H1 (cell line): ENCODE data around the gene SLC7A9. TPM values are rescaled to one million over a fixed set of nuclear protein-coding genes. Genes with fewer than 3 reads are reported as not detected.

Source experiments
- CTCF ChIA-PET: fragments of 300-600 bp; sonication (Branson Sonifier 250); formaldehyde crosslinking; loops from one replicate; lab custom pipeline; 2021; ENCODE audit not compliant: partially characterized antibody; lab: Charles Lee
- POLR2A ChIA-PET: fragments of 300-600 bp; sonication (Branson Sonifier 250); formaldehyde crosslinking; loops from one replicate; lab custom pipeline; 2021; ENCODE audit warnings: inconsistent platforms; ENCODE audit not compliant: partially characterized antibody; lab: Charles Lee
- DNase-seq, 2 experiments: peaks; one replicate each; pipeline versions ENCODE4 v3.0.0 to v3.0.0-alpha.2; 2010 to 2022; ENCODE audit warnings: low spot score in 2 of 2, low read depth in 1 of 2, mixed read lengths in 1 of 2
- FAIRE-seq: peaks from 2 replicates; lab custom pipeline; 2011; peaks lifted over from hg19 to GRCh38; lab: Jason Lieb, UNC
- H2AFZ ChIP-seq: 2 replicates; pipeline ENCODE4 v1.8.1; 2012; ENCODE audit warnings: low read length, inconsistent platforms
- H2AK5ac ChIP-seq: 2 replicates; pipeline ENCODE4 v1.6.1; 2013; ENCODE audit warnings: low read depth, low read length
- H2BK120ac ChIP-seq: replicated peaks from 2 replicates; pipeline ENCODE3; 2013; ENCODE audit warnings: low read depth, low read length, inconsistent platforms
- H2BK12ac ChIP-seq: 2 replicates; pipeline ENCODE4 v1.6.1; 2013; ENCODE audit warnings: low read depth, low read length
- H2BK15ac ChIP-seq: 2 replicates; pipeline ENCODE4 v1.6.1; 2013; ENCODE audit warnings: low read length
- H2BK20ac ChIP-seq: 2 replicates; pipeline ENCODE4 v1.6.1; 2013; ENCODE audit warnings: low read length
- H2BK5ac ChIP-seq: 2 replicates; pipeline ENCODE4 v1.6.1; 2013; ENCODE audit warnings: low read depth, low read length
- H3K14ac ChIP-seq: 2 replicates; pipeline ENCODE4 v1.6.1; 2013; ENCODE audit warnings: inconsistent platforms; ENCODE audit not compliant: insufficient read length
- H3K18ac ChIP-seq: 2 replicates; pipeline ENCODE4 v1.6.1; 2013; ENCODE audit warnings: low read length; ENCODE audit errors: extremely low read depth
- H3K23ac ChIP-seq: 2 replicates; pipeline ENCODE4 v1.6.1; 2013; ENCODE audit warnings: inconsistent platforms; ENCODE audit not compliant: insufficient read length
- H3K23me2 ChIP-seq: 2 replicates; pipeline ENCODE4 v1.6.1; 2013; ENCODE audit warnings: low read depth, low read length
- H3K27ac ChIP-seq: 2 replicates; pipeline ENCODE4 v1.6.1; 2011; ENCODE audit warnings: low read depth, low read length, inconsistent platforms
- H3K27me3 ChIP-seq, 4 experiments: replicated peaks in 1 of 4; 1 replicate in 1 of 4; 2 replicates in 3 of 4; pipeline versions ENCODE4 v1.6.1 to v1.8.1; 2011 to 2013; ENCODE audit warnings: low read length in 3 of 4, mild to moderate bottlenecking in 3 of 4, inconsistent platforms in 2 of 4, mixed read lengths in 2 of 4, moderate library complexity in 1 of 4; ENCODE audit not compliant: control insufficient read depth in 3 of 4, insufficient read depth in 3 of 4; ENCODE audit errors: extremely low read depth in 1 of 4
- H3K36me3 ChIP-seq, 4 experiments: 2 replicates each; pipeline versions ENCODE4 v1.6.1 to v1.8.1; 2011 to 2013; ENCODE audit warnings: mild to moderate bottlenecking in 4 of 4, low read length in 3 of 4, moderate library complexity in 2 of 4, control low read depth in 1 of 4, inconsistent platforms in 1 of 4; ENCODE audit not compliant: insufficient read depth in 4 of 4, control insufficient read depth in 2 of 4
- H3K4ac ChIP-seq: replicated peaks from 2 replicates; pipeline ENCODE3; 2013; ENCODE audit warnings: low read length, low read depth, mixed read lengths, inconsistent platforms; ENCODE audit not compliant: insufficient read length
- H3K4me1 ChIP-seq, 4 experiments: replicated peaks in 1 of 4; 1 replicate in 1 of 4; 2 replicates in 3 of 4; pipeline versions ENCODE4 v1.6.1 to v1.8.1; 2011 to 2013; ENCODE audit warnings: low read length in 3 of 4, inconsistent platforms in 2 of 4, mixed read lengths in 1 of 4; ENCODE audit not compliant: insufficient read depth in 4 of 4, control insufficient read depth in 3 of 4
- H3K4me2 ChIP-seq, 2 experiments: 2 replicates each; pipeline versions ENCODE4 v1.6.1 to v1.8.1; 2011 to 2013; ENCODE audit warnings: low read depth in 2 of 2, low read length in 2 of 2, control low read depth in 1 of 2, inconsistent platforms in 1 of 2, mild to moderate bottlenecking in 1 of 2; ENCODE audit not compliant: insufficient read depth in 1 of 2
- H3K4me3 ChIP-seq, 4 experiments: fragments of 200-600, 300-600 bp in 1 of 4; sonication (generic), shearing (Covaris generic), sonication (Bioruptor Twin) in 1 of 4; 2 replicates each; pipeline versions ENCODE4 v1.5.1 to v1.8.1; 2011 to 2016; ENCODE audit warnings: low read length in 4 of 4, low read depth in 3 of 4, control low read depth in 2 of 4, inconsistent platforms in 2 of 4, mild to moderate bottlenecking in 2 of 4, mixed read lengths in 1 of 4, moderate library complexity in 1 of 4; ENCODE audit not compliant: insufficient read depth in 2 of 4; ENCODE audit errors: extremely low read depth in 1 of 4
- H3K56ac ChIP-seq: replicated peaks from 2 replicates; pipeline ENCODE3; 2013; ENCODE audit warnings: low read depth, mild to moderate bottlenecking, mixed read lengths, low read length, inconsistent platforms; ENCODE audit not compliant: insufficient read length
- H3K79me1 ChIP-seq: 2 replicates; pipeline ENCODE4 v1.6.1; 2013; ENCODE audit warnings: low read depth, low read length, control low read depth
- H3K79me2 ChIP-seq, 2 experiments: 2 replicates each; pipeline versions ENCODE4 v1.6.1 to v1.8.1; 2012 to 2013; ENCODE audit warnings: low read length in 2 of 2, mild to moderate bottlenecking in 2 of 2, inconsistent platforms in 1 of 2; ENCODE audit not compliant: insufficient read depth in 2 of 2, control insufficient read depth in 1 of 2
- H3K9ac ChIP-seq, 4 experiments: replicated peaks in 1 of 4; 1 replicate in 1 of 4; 2 replicates in 3 of 4; pipeline versions ENCODE4 v1.6.1 to v1.8.1; 2011 to 2013; ENCODE audit warnings: low read depth in 3 of 4, low read length in 3 of 4, control low read depth in 2 of 4, mild to moderate bottlenecking in 2 of 4, moderate library complexity in 2 of 4, inconsistent platforms in 1 of 4; ENCODE audit errors: extremely low read depth in 1 of 4
- H3K9me3 ChIP-seq, 2 experiments: 2 replicates each; pipeline versions ENCODE4 v1.6.1 to v1.8.1; 2012 to 2013; ENCODE audit warnings: mild to moderate bottlenecking in 2 of 2, moderate library complexity in 2 of 2, control low read depth in 1 of 2, inconsistent platforms in 1 of 2, low read depth in 1 of 2, low read length in 1 of 2, mixed read lengths in 1 of 2; ENCODE audit not compliant: insufficient read depth in 2 of 2
- H4K20me1 ChIP-seq, 2 experiments: replicated peaks in 1 of 2; 2 replicates each; pipeline versions ENCODE3 to v1.8.1; 2011 to 2013; ENCODE audit warnings: inconsistent platforms in 2 of 2, low read length in 2 of 2, mild to moderate bottlenecking in 1 of 2; ENCODE audit not compliant: insufficient read depth in 2 of 2, control insufficient read depth in 1 of 2
- H4K5ac ChIP-seq: 2 replicates; pipeline ENCODE4 v1.6.1; 2013; ENCODE audit warnings: low read length, low read depth, mixed read lengths, inconsistent platforms; ENCODE audit not compliant: insufficient read length
- H4K8ac ChIP-seq: 2 replicates; pipeline ENCODE4 v1.8.0; 2013; ENCODE audit warnings: mild to moderate bottlenecking, moderate library complexity, low read length, inconsistent platforms; ENCODE audit not compliant: insufficient read depth; ENCODE audit errors: extremely low read depth
- H4K91ac ChIP-seq: replicated peaks from 2 replicates; pipeline ENCODE3; 2013; ENCODE audit warnings: low read length, mixed read lengths, inconsistent platforms; ENCODE audit not compliant: insufficient read length
- BCL11A ChIP-seq, 2 experiments: IDR thresholded peaks; one replicate each; pipeline ENCODE4 v1.6.1; 2011; ENCODE audit warnings: low read depth in 2 of 2, low read length in 2 of 2, mild to moderate bottlenecking in 2 of 2
- BRCA1 ChIP-seq: IDR thresholded peaks from 2 replicates; pipeline ENCODE4 v1.6.1; 2012; ENCODE audit warnings: low read depth, low read length, improper control_type of control experiment
- CBX8 ChIP-seq: fragments of 300-800, 300-1000 bp; sonication (generic); IDR thresholded peaks from 2 replicates; pipeline ENCODE4 v1.7.1; 2016; ENCODE audit warnings: low read depth, low read length, borderline replicate concordance
- CREB1 ChIP-seq: IDR thresholded peaks from 2 replicates; pipeline ENCODE4 v1.6.1; 2012; ENCODE audit warnings: inconsistent platforms
- CTBP2 ChIP-seq: IDR thresholded peaks from 2 replicates; pipeline ENCODE4 v1.7.0; 2011; ENCODE audit warnings: borderline replicate concordance, mild to moderate bottlenecking, moderate library complexity, mixed read lengths, low read length; ENCODE audit not compliant: insufficient read depth, insufficient read length
- GABPA ChIP-seq: IDR thresholded peaks from 2 replicates; pipeline ENCODE4 v1.6.1; 2011; ENCODE audit warnings: mild to moderate bottlenecking, low read length, moderate library complexity, borderline replicate concordance; ENCODE audit not compliant: insufficient read depth
- HDAC2 ChIP-seq, 2 experiments: fragments of 300-600 bp in 1 of 2; sonication (generic) in 1 of 2; IDR thresholded peaks; 2 replicates each; pipeline ENCODE4 v1.6.1; 2011 to 2012; ENCODE audit warnings: low read depth in 2 of 2, low read length in 2 of 2, mild to moderate bottlenecking in 2 of 2, moderate library complexity in 2 of 2, borderline replicate concordance in 1 of 2, inconsistent platforms in 1 of 2
- JUN ChIP-seq: IDR thresholded peaks from 2 replicates; pipeline ENCODE4 v1.6.1; 2011; ENCODE audit warnings: low read depth, mild to moderate bottlenecking, improper control_type of control experiment, low read length
- JUND ChIP-seq: IDR thresholded peaks from 2 replicates; pipeline ENCODE4 v1.6.1; 2011; ENCODE audit warnings: mild to moderate bottlenecking, improper control_type of control experiment, low read length
- KDM4A ChIP-seq: IDR thresholded peaks from one replicate; pipeline ENCODE4 v1.7.1; 2012; ENCODE audit warnings: low read depth, mild to moderate bottlenecking, moderate library complexity, low read length, inconsistent platforms; ENCODE audit not compliant: severe bottlenecking
- KDM5A ChIP-seq: fragments of 200-600 bp; IDR thresholded peaks from 2 replicates; pipeline ENCODE4 v1.7.1; 2012; ENCODE audit warnings: mild to moderate bottlenecking, low read length, inconsistent platforms, mixed read lengths
- PHF8 ChIP-seq: fragments of 200-600 bp; sonication (generic); conservative IDR thresholded peaks from 2 replicates; pipeline ENCODE4 v1.7.1; 2012; ENCODE audit warnings: low read depth, mild to moderate bottlenecking, inconsistent platforms, low read length, moderate library complexity
- SP2 ChIP-seq: IDR thresholded peaks from 2 replicates; pipeline ENCODE4 v1.6.1; 2012; ENCODE audit warnings: mild to moderate bottlenecking, low read length, inconsistent platforms
- TAF1 ChIP-seq: IDR thresholded peaks from 2 replicates; pipeline ENCODE4 v1.6.1; 2011; ENCODE audit warnings: mild to moderate bottlenecking, low read depth, low read length
- TBP ChIP-seq: IDR thresholded peaks from 2 replicates; pipeline ENCODE4 v1.6.1; 2011; ENCODE audit warnings: low read depth, low read length, improper control_type of control experiment
- WGBS, 2 experiments: shearing (Covaris generic) in 1 of 2; methylation state at CpG; one replicate each; pipeline versions ENCODE4 v1.1.6 to v1.1.7; 2013 to 2015; ENCODE audit warnings: low lambda C conversion rate in 2 of 2, mixed read lengths in 2 of 2, inconsistent platforms in 1 of 2, low coverage in 1 of 2, missing lambda C conversion rate in 1 of 2; ENCODE audit not compliant: insufficient replicate concordance in 2 of 2, insufficient coverage in 1 of 2, insufficient read length in 1 of 2; ENCODE audit errors: extremely low coverage in 1 of 2, missing lambda C conversion rate in 1 of 2; 5-methylcytosine and 5-hydroxymethylcytosine counted together
- polyA plus RNA-seq, 7 experiments: library from polyadenylated mRNA; depleted of rRNA in 3 of 7; stranded (reverse) in 5 of 7; unstranded in 2 of 7; fragments of >200 nt in 5 of 7; fragments of 200-250 nt in 2 of 7; gene quantifications; 1 replicate in 5 of 7; 2 replicates in 1 of 7; 4 replicates in 1 of 7; pipeline versions ENCODE4 v1.2.1 to v1.2.3, GENCODE V29; 2011 to 2013; ENCODE audit warnings: missing spikeins in 2 of 7, mixed read lengths in 2 of 7
- total RNA-seq: library from RNA; stranded (reverse); fragmentation: NEBNext Ultra II Directional; extraction: Animal tissue kit (Norgen Biotek cat#: 25700); gene quantifications from 2 replicates; pipeline ENCODE4 v1.2.1, GENCODE V29; 2021

Gene SLC7A9
- total and polyA plus RNA-seq, 2 of the 8 experiments (the other 6 are each of a cell fraction or from before 2014, with no cell fraction given): 0.15 TPM; not detected in 1

DNA sequence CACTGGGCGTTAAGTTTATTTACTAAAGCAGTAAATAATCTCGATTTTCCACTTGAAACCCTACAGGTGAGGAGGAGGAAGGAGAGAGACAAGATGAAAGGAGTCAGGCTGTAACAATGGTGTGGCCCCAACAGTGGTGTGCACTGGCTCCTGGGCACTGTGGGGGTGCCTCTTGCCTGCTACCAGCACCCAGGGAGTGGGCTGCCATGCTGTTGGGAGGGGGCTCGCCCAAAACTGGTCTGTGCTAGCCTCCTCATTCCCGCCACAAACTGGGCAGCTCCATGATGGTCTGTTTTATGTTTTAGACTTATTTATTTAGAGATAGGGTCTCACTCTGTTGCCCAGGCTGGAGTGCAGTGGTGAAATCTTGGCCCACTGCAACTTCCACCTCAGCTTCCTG, 49.8 kb upstream of the SLC7A9 start:
- H2BK20ac ChIP-seq: no peak overlapping the region
- no peak overlapping the region for H3K56ac ChIP-seq
- DNase-seq (no peak), FAIRE-seq (no peak)
- no peak overlapping the region for H2BK12ac ChIP-seq
- H3K4ac ChIP-seq: no peak overlapping the region
- ChIA-PET POLR2A (interaction anchor here (0.6 kb wide), 1 partner anchor 263 kb away, joined by 5 read pairs; no protein-coding TSS in a partner anchor), CTCF (interaction anchor here (0.9 kb wide), 1 partner anchor 225 kb away, joined by 3 read pairs; no protein-coding TSS in a partner anchor)
- no peak overlapping the region for H3K4me3 ChIP-seq
- H2AFZ ChIP-seq: no peak overlapping the region
- H3K14ac ChIP-seq: no peak overlapping the region
- no peak overlapping the region for H3K4me2 ChIP-seq
- H3K4me1 ChIP-seq: peaks cover 0 to 10% (median 6%) of the 10 kb centered on the region in 4 experiments; a peak in 4 of 7 replicates
- H3K9ac ChIP-seq: no peak overlapping the region
- H3K23me2 ChIP-seq: no peaks in the 10 kb centered on the region
- H3K79me1 ChIP-seq: no peaks in the 10 kb centered on the region
- no peak overlapping the region for H4K5ac ChIP-seq
- peaks cover 0 to 3% (median 0%) of the 10 kb centered on the region in 4 experiments; a peak in 2 of 8 replicates for H3K36me3 ChIP-seq
- H3K27me3 ChIP-seq: no peaks in the 10 kb centered on the region
- 87% methylated on average over 4 of the region's 4 CpGs; no CpG with 5 or more reads in 1 of the 2 experiments for WGBS, 2 experiments
- no peaks in the 10 kb centered on the region for H3K9me3 ChIP-seq
- no peak overlapping the region for H4K91ac ChIP-seq
- no peak overlapping the region for H2BK5ac ChIP-seq
- no peaks in the 10 kb centered on the region for H3K79me2 ChIP-seq
- no peaks in the 10 kb centered on the region for H4K20me1 ChIP-seq
- no peak overlapping the region for H3K27ac ChIP-seq
- H3K18ac ChIP-seq: no peak overlapping the region
- no peak overlapping the region for H2BK120ac ChIP-seq
- H2AK5ac ChIP-seq: no peak overlapping the region
- H2BK15ac ChIP-seq: no peak overlapping the region
- no peak overlapping the region for H4K8ac ChIP-seq
- H3K23ac ChIP-seq: no peak overlapping the region
- no peak for TF ChIP-seq JUN
- TF ChIP-seq KDM4A: no peak
- TF ChIP-seq PHF8: no peak
- TF ChIP-seq CBX8: no peak
- TF ChIP-seq BRCA1: no peak
- TF ChIP-seq TAF1: no peak
- no peak for TF ChIP-seq CTBP2
- no peak for TF ChIP-seq TBP
- no peak for TF ChIP-seq GABPA
- TF ChIP-seq BCL11A (IDR thresholded peaks at IDR 0.05; ENCODE audit: low read depth in 2 of 2, low read length in 2 of 2): no peak
- TF ChIP-seq JUND: no peak
- TF ChIP-seq HDAC2 (IDR thresholded peaks at IDR 0.05; ENCODE audit: borderline replicate concordance in 1 of 2, low read depth in 2 of 2, low read length in 2 of 2): no peak
- TF ChIP-seq CREB1: no peak
- TF ChIP-seq KDM5A: no peak
- TF ChIP-seq SP2: no peak
